GM12864 (cell line): Measurements from ENCODE around the gene VIPR2.

Experiments
- DNase-seq: peaks from one replicate; pipeline ENCODE4 v3.0.0-alpha.2; 2011; ENCODE audit warnings: low read depth
- H3K4me3 ChIP-seq: 2 replicates; pipeline ENCODE4 v1.5.1; 2011; ENCODE audit warnings: mild to moderate bottlenecking, low read depth, low read length, control low read depth
- CTCF ChIP-seq: IDR thresholded peaks from 2 replicates; pipeline ENCODE4 v1.5.1; 2011; ENCODE audit warnings: low read depth, mild to moderate bottlenecking, moderate library complexity, low read length, control low read depth, inconsistent platforms; ENCODE audit errors: missing control alignments

Gene VIPR2

GRCh38 chr7:159056737-159057136 is 87.9 kb downstream of the VIPR2 start:
- no peak overlapping the region for H3K4me3 ChIP-seq
- no peak for TF ChIP-seq CTCF
- DNase-seq = no peak

- DNase-seq = no peak
- H3K4me3 ChIP-seq = no peak overlapping the region
- no peak for TF ChIP-seq CTCF
Observed at GRCh38 chr7:159051916-159052315, 92.8 kb downstream of the VIPR2 start.

DNA sequence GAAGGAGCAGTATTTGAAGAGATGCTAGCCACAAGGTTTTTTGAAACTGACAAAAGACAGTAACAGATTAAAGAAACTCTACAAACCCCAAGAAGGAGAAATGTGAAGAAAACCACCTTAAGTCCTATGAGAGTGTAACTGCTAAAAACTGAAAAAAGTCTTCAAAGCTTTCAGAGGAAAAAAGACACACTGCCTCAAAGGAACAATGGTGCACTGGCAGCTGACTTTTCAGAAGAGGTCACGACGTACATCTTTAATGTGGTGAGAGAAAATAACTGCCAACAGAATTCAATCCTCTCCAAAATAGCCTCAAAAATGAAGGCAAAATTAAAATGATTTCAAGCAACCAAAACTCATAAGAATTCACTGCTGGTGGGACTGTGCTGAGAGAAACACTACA is 94.0 kb downstream of the VIPR2 start:
- TF ChIP-seq CTCF = no peak
- H3K4me3 ChIP-seq = no peak overlapping the region
- DNase-seq = no peak

- no peak for TF ChIP-seq CTCF
- DNase-seq = no peak
- H3K4me3 ChIP-seq = no peak overlapping the region
Observed at GRCh38 chr7:159049266-159050025, 95.2 kb downstream of the VIPR2 start.

- no peak for TF ChIP-seq CTCF
- DNase-seq = no peak
Observed at GRCh38 chr7:159048656-159049055, 96.0 kb downstream of the VIPR2 start.

GRCh38 chr7:159047536-159047935 is 97.1 kb downstream of the VIPR2 start:
- H3K4me3 ChIP-seq = no peak overlapping the region
- no peak for DNase-seq
- no peak for TF ChIP-seq CTCF

More at GRCh38 chr7:159048656-159049055, 96.0 kb downstream of the VIPR2 start:
- H3K4me3 ChIP-seq = no peak overlapping the region

- no peak for DNase-seq
- no peak overlapping the region for H3K4me3 ChIP-seq
- TF ChIP-seq CTCF = no peak
Observed at GRCh38 chr7:159046300-159046699, 98.4 kb downstream of the VIPR2 start.
